Transverse colon (tissue), 4 donors: ENCODE results near the gene HNF1B. TPM values are rescaled to one million over a fixed set of nuclear protein-coding genes. Genes with fewer than 3 reads are reported as not detected.

Source experiments
- DNase-seq: peaks from one replicate; pipeline ENCODE4 v3.0.0-alpha.2; 2019
- H3K27ac ChIP-seq, 4 donors: fragments of 200-600 bp; sonication (generic); 2 replicates each; pipeline ENCODE4 v1.5.1; 2016 to 2018; ENCODE audit warnings: inconsistent platforms in 4 of 4
- H3K27me3 ChIP-seq: fragments of 200-600 bp; sonication (generic); 2 replicates; pipeline ENCODE4 v1.5.1; 2017; ENCODE audit warnings: inconsistent platforms
- H3K36me3 ChIP-seq, 4 donors: fragments of 200-600 bp; sonication (generic); 2 replicates each; pipeline ENCODE4 v1.5.1; 2017 to 2019; ENCODE audit warnings: inconsistent platforms in 4 of 4
- H3K4me1 ChIP-seq, 4 donors: fragments of 200-600 bp; sonication (generic); 2 replicates each; pipeline ENCODE4 v1.5.1; 2017 to 2020; ENCODE audit warnings: inconsistent platforms in 4 of 4
- H3K4me3 ChIP-seq, 4 donors: fragments of 200-600 bp; sonication (generic); 1 replicate in 1 of 4; 2 replicates in 3 of 4; pipeline versions ENCODE4 v1.5.1 to v1.6.1; 2017 to 2019; ENCODE audit warnings: inconsistent platforms in 4 of 4
- H3K9me3 ChIP-seq, 2 donors: fragments of 200-600 bp; sonication (generic); 2 replicates each; pipeline ENCODE4 v1.5.1; 2017 to 2019; ENCODE audit warnings: inconsistent platforms in 2 of 2
- EP300 ChIP-seq: sonication (generic); formaldehyde crosslinking; IDR thresholded peaks from one replicate; pipeline ENCODE4 v1.6.1; 2017; ENCODE audit warnings: antibody characterized with exemption, low read depth
- POLR2A ChIP-seq: fragments of 450-650 bp; IDR thresholded peaks from one replicate; pipeline ENCODE4 v1.6.1; 2016; ENCODE audit warnings: antibody characterized with exemption, mild to moderate bottlenecking, moderate library complexity
- POLR2AphosphoS5 ChIP-seq, 3 donors: sonication (generic); formaldehyde crosslinking; IDR thresholded peaks; one replicate each; pipeline ENCODE4 v1.6.1; 2016; ENCODE audit warnings: antibody characterized with exemption in 3 of 3
- WGBS, 2 donors: methylation state at CpG; one replicate each; pipeline ENCODE4 v1.1.5; 2018; ENCODE audit warnings: low coverage in 1 of 2; 5-methylcytosine and 5-hydroxymethylcytosine counted together
- in situ Hi-C, 4 donors: fragments of 200-750 bp; cut with MboI; loops; one replicate each; pipeline versions ENCODE4 v1.15.0 to v1.15.1; 2017; ENCODE audit warnings: low sequenced_read_pairs in 3 of 4, low pct_ligation_motif_present in 1 of 4, low pct_unique_long_range_greater_than_20kb in 1 of 4
- intact Hi-C: fragments of 100-400 bp; cut with DNase I; formaldehyde crosslinking; loops from one replicate; pipeline ENCODE4 v1.15.1; 2023; ENCODE audit warnings: low total_unique reads
- total RNA-seq, 4 donors: library from RNA; depleted of rRNA; stranded (reverse); fragments of >200 nt; gene quantifications; one replicate each; pipeline ENCODE4 v1.1.0, GENCODE V29; 2016
- TF ChIP-seq, protein P1 (sequence below), 5 experiments: fragments of 200-600 bp in 3 of 5; fragments of 450-650 bp in 2 of 5; sonication (generic) in 3 of 5; IDR thresholded peaks; 1 replicate in 2 of 5; 2 replicates in 3 of 5; pipeline ENCODE4 v1.5.1; 2016 to 2017; ENCODE audit warnings: antibody characterized with exemption in 5 of 5, inconsistent platforms in 3 of 5, mild to moderate bottlenecking in 2 of 5, moderate library complexity in 1 of 5

The HNF1B gene
- total RNA-seq, 4 donors from 2014 or later, result 22.7 to 35.2 (median 24.9) TPM

GRCh38 chr17:37671824-37672547 lies 72.9 kb downstream of the HNF1B start:
- in situ Hi-C loops, result no loop called here
- WGBS, 2 donors, result 94% methylated on average over 2 of the region's 2 CpGs; no CpG with 5 or more reads in 1 of the 2 donors
- TF ChIP-seq, protein P1, sequence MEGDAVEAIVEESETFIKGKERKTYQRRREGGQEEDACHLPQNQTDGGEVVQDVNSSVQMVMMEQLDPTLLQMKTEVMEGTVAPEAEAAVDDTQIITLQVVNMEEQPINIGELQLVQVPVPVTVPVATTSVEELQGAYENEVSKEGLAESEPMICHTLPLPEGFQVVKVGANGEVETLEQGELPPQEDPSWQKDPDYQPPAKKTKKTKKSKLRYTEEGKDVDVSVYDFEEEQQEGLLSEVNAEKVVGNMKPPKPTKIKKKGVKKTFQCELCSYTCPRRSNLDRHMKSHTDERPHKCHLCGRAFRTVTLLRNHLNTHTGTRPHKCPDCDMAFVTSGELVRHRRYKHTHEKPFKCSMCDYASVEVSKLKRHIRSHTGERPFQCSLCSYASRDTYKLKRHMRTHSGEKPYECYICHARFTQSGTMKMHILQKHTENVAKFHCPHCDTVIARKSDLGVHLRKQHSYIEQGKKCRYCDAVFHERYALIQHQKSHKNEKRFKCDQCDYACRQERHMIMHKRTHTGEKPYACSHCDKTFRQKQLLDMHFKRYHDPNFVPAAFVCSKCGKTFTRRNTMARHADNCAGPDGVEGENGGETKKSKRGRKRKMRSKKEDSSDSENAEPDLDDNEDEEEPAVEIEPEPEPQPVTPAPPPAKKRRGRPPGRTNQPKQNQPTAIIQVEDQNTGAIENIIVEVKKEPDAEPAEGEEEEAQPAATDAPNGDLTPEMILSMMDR (IDR thresholded peaks at IDR 0.05), result no peak
- TF ChIP-seq POLR2A, result no peak
- DNase-seq, result no peak
- intact Hi-C loops, result no loop called here
- H3K4me1 ChIP-seq, result peaks cover 5 to 51% (median 34%) of the 10 kb centered on the region in 4 donors
- peak overlapping the region; percentile 70 to 81 (median 72) for H3K27ac ChIP-seq
- H3K27me3 ChIP-seq, result no peaks in the 10 kb centered on the region
- no peaks in the 10 kb centered on the region for H3K9me3 ChIP-seq
- no peaks in the 10 kb centered on the region for H3K36me3 ChIP-seq
- no peak overlapping the region for H3K4me3 ChIP-seq

DNA sequence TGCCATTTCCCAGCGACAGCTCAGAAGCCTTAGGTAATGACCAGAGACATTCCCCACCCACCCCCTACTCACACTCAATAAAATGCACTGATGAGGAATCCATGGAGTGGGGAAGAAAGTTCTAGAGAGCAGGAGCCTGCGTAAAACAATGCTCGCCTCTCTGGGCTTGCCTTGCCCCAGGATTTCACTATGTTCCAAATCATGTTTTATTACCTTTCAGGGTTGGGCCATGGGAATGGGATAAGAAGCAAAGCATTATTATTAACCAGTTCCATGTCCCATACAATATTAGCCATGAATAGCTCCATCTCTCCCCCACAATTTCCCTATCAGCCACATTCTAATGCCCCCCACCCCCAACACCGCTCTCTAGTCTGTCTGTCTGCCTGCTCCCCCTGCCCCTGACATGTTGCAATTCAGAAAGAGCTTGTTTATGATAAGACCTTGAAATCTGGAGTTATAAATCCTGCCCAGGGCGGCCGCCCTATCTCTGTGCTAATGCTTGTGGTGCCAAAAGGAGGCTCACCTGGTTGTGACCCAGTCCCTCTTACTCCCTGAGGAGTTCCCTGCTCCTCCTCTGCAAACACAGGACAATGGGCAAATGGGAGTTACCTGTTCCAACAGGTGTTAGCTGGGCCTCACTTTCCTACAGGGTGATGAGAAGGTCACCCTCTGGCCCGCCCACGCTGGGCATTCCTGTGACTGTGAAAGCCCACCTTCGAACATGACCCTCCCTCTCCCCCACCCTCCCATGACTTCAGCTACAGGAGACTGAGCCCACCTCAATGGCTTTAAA lies 73.6 kb downstream of the HNF1B start:
- TF ChIP-seq, protein P1 (IDR thresholded peaks at IDR 0.05), result no peak
- TF ChIP-seq POLR2AphosphoS5 (IDR thresholded peaks at IDR 0.05), result no peak
- no peak for TF ChIP-seq POLR2A
- no peak for TF ChIP-seq EP300
- WGBS, 2 donors, result 60 to 61% methylated on average over 2 to 9 of the region's 9 CpGs
- peaks cover 5 to 44% (median 28%) of the 10 kb centered on the region in 4 donors for H3K4me1 ChIP-seq
- no peaks in the 10 kb centered on the region for H3K36me3 ChIP-seq
- peak; percentile 68 for DNase-seq
- H3K4me3 ChIP-seq, result no peak overlapping the region
- intact Hi-C loops, result no loop called here
- peak overlapping the region; percentile 70 to 81 (median 72) for H3K27ac ChIP-seq
- H3K9me3 ChIP-seq, result no peaks in the 10 kb centered on the region
- in situ Hi-C loops, result no loop called here
- no peaks in the 10 kb centered on the region for H3K27me3 ChIP-seq

DNA sequence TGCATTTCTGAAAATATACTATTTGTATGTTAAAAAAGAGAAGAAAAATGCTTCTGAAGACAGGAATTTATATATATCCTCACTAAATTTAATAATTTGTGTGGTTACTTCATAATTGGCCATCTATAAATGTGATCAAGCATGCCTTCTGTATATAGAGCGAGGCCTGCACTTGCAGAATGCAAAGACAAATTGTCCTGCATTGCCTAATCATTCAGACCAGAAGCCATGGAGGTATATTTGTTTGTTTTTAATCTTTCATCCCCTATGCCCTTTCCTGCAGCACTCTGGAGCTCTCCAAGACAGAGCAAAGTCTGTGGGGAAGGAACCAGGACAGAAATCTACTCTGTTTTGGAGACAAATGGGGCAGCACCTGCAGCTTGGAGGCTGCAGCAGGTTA lies 77.8 kb downstream of the HNF1B start:
- DNase-seq, result no peak
- Histone ChIP-seq H3K27ac (no peak overlapping the region), H3K9me3 (no peaks in the 10 kb centered on the region)

DNA sequence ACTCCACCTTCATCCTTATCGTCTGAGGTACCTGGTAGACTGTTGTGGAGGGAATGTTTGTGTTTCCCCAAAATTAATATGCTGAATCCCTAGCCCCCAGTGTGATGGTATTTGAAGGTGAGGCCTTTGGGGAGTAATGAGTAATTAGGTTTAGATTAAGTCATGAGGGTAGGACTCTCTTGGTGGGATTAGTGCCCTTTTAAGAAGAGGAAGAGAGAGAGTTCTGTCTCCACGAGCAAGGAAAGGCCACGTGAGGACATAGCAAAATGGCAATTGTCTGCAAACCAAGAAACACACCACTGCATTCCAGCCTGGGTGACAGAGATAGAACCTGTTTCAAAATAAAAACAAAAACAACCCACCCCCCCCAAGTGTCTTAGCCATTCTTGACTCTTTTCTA lies 80.6 kb downstream of the HNF1B start:
- Histone ChIP-seq H3K27me3 (no peaks in the 10 kb centered on the region), H3K4me1 (peaks cover 0 to 35% (median 10%) of the 10 kb centered on the region in 4 donors), H3K4me3 (no peak overlapping the region), H3K36me3 (no peaks in the 10 kb centered on the region), H3K9me3 (no peaks in the 10 kb centered on the region), H3K27ac (no peak overlapping the region)
- TF ChIP-seq POLR2A (no peak), EP300 (no peak), POLR2AphosphoS5 (IDR thresholded peaks at IDR 0.05) (no peak)
- TF ChIP-seq, protein P1 (IDR thresholded peaks at IDR 0.05), result no peak
- intact Hi-C loops, result no loop called here
- WGBS, 2 donors, result 82% methylated on average over 3 of the region's 3 CpGs
- in situ Hi-C loops, result no loop called here
- DNase-seq, result no peak

More for the DNA sequence above, 77.8 kb downstream of the HNF1B start:
- TF ChIP-seq POLR2A (no peak), POLR2AphosphoS5 (IDR thresholded peaks at IDR 0.05) (no peak), EP300 (no peak)
- TF ChIP-seq, protein P1 (IDR thresholded peaks at IDR 0.05), result no peak
- peaks cover 5 to 42% (median 25%) of the 10 kb centered on the region in 4 donors for H3K4me1 ChIP-seq
- 70 to 90% methylated on average over 1 of the region's 1 CpG for WGBS, 2 donors
- no peaks in the 10 kb centered on the region for H3K36me3 ChIP-seq
- no peak overlapping the region for H3K4me3 ChIP-seq
- no peaks in the 10 kb centered on the region for H3K27me3 ChIP-seq
- intact Hi-C loops (no loop called here), in situ Hi-C loops (no loop called here)
